Neural progenitor cell (in vitro differentiated cells): Measurements from ENCODE around the gene G3BP1.

ENCODE experiments used
- CTCF ChIP-seq: fragments of 200-600 bp; sonication (generic); IDR thresholded peaks from 2 replicates; pipeline ENCODE4 v1.5.1; 2017; ENCODE audit warnings: antibody characterized with exemption, mild to moderate bottlenecking
- EZH2phosphoT487 ChIP-seq: fragments of 200-600 bp; sonication (generic); IDR thresholded peaks from 2 replicates; pipeline ENCODE4 v1.6.1; 2017; ENCODE audit warnings: antibody characterized with exemption

GRCh38 chr5:151811593-151812321 is 40.0 kb downstream of the G3BP1 start:
- TF ChIP-seq CTCF = no peak
- TF ChIP-seq EZH2phosphoT487 = no peak
